Choroid plexus epithelial cell (primary cell): ENCODE measurements around the gene USP34.
"Not testable (repeated sequence)": the region's sequence is repeated elsewhere in the genome, so short reads cannot be mapped to it uniquely, and the experiment has no call there.

ENCODE experiments used
- DNase-seq: peaks from one replicate; pipeline ENCODE4 v3.0.0-alpha.2; 2010; ENCODE audit warnings: low read depth
- H3K4me3 ChIP-seq: 2 replicates; pipeline ENCODE4 v1.5.1; 2011; ENCODE audit warnings: low read depth, mild to moderate bottlenecking, control low read depth, low read length, moderate library complexity
- TF ChIP-seq, protein P1 (sequence below): conservative IDR thresholded peaks from 2 replicates; pipeline ENCODE4 v1.5.1; 2011; ENCODE audit warnings: low read depth, mild to moderate bottlenecking, control low read depth, inconsistent platforms, low read length, moderate library complexity

Gene USP34

DNA sequence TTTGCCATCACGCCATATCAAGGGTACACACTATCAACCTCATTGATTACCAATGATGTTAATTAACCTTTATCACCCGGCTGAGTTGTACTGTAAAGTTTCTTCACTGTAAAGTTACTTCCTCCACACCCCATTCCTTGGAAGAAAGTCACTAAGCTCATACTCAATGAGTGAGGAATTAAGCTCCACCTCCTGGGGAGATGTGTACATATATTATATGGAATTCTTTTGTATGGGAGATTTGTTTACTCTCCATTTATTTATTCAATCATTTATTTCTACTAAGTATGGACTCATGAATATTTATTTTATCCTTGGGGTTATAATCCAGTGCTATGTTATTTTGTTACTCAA, 252.1 kb downstream of the USP34 start:
- TF ChIP-seq, protein P1, sequence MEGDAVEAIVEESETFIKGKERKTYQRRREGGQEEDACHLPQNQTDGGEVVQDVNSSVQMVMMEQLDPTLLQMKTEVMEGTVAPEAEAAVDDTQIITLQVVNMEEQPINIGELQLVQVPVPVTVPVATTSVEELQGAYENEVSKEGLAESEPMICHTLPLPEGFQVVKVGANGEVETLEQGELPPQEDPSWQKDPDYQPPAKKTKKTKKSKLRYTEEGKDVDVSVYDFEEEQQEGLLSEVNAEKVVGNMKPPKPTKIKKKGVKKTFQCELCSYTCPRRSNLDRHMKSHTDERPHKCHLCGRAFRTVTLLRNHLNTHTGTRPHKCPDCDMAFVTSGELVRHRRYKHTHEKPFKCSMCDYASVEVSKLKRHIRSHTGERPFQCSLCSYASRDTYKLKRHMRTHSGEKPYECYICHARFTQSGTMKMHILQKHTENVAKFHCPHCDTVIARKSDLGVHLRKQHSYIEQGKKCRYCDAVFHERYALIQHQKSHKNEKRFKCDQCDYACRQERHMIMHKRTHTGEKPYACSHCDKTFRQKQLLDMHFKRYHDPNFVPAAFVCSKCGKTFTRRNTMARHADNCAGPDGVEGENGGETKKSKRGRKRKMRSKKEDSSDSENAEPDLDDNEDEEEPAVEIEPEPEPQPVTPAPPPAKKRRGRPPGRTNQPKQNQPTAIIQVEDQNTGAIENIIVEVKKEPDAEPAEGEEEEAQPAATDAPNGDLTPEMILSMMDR = no peak

DNA sequence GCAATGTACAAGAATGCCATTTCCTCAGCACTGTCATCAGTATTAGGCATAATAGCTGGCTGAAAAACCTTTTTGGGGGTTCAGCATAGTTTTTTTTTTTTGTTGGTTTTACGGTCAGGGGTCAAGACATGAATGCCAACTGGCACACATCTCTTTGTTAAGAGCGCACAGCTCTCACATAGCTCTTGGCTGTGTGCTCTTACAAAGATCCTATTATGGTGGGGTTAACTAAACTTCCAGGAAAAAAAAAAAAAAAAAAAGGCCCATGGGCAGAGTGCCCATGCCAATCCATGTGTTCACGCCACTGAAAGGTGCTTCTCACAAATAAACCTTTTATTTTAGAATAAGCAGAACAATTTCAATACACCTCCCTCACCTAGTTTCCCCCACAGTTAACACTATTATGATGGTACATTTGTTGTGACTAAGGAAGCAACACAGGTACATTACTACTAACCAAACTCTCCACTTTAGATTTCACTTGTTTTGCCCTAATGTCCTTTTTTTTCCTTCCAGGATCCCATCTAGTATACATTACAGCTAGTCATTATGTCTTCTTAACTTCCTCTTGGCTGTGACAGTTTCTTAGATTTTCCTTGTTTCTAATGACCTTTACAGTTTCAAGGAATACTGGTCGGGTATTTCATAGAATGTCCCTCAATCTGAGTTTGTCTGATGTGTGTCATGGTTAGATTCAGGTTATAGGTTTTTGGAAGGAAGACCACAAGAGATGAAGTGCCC, 252.6 kb downstream of the USP34 start:
- no peak for DNase-seq
- TF ChIP-seq, protein P1 = no peak
- no peak overlapping the region for H3K4me3 ChIP-seq

More for the DNA sequence above, 252.1 kb downstream of the USP34 start:
- DNase-seq = no peak
- H3K4me3 ChIP-seq = no peak overlapping the region

DNA sequence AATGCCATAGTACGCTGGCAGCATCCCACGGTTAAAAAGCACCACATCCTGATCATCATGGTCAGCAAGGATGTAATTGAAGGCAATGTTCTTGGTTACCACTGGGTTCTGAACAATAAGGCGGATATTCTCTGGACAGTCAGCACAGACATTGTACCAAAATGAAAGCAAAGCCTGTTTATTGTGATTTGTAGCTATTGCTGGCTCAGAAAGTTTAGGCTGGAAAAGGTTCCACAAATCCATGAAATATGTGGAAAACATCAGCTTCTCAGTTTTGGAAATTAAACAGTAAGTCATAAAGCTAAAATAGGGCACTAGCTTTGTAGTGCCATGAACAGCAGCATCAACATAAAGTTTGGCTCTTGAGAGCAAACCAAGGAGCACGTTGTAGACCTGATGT, 256.7 kb downstream of the USP34 start:
- TF ChIP-seq, protein P1 = no peak
- no peak for DNase-seq

DNA sequence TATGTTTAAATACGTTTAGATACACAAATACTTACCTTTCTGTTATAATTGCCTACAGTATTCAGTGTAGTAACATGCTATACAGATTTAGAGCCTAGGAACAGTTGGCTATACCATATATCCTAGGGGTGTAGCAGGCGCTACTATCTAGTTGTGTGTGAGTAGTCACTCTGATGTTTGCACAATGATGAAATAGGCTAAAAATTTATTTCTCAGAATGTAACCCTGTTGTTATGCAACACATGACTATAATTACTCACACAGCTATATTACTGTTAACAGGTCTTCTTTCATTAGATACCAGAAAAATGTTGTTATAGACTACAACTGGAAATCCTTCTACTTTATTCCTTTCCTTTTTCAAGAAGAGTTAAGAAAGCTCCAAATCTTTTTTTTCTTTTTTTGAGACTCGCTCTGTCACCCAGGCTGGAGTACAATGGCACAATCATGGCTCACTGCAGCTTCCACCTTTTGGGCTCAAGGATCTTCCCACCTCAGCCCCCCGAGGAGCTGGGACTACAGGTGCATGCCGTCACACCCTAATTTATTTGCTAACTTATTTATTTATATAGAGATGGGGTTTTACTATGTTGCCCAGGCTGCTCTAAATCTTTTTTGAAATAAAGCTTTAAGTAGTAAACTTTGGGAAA, 260.4 kb downstream of the USP34 start:
- DNase-seq = peak; percentile 88
- no peak overlapping the region for H3K4me3 ChIP-seq
- TF ChIP-seq, protein P1 = no peak

More for the DNA sequence above, 256.7 kb downstream of the USP34 start:
- H3K4me3 ChIP-seq = no peak overlapping the region

DNA sequence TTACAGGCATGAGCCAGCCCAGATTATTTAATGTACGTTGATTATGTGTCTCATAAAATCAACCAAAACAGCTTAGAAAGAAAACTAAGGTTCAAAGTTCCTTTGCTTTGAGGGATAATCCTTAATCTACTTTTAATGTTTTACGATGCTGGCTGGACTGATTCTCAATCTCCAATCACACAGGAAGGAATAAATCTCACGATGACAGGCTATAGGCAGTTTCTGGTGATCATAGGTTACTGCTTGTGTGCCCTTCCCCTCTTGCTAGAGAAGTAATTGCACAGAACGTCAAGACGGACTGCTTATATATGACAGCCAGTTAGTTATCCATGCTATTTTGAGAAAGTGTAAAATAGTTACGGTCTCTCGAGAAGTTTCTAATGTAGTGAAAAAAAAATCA, 265.8 kb downstream of the USP34 start:
- TF ChIP-seq, protein P1 = no peak
- no peak overlapping the region for H3K4me3 ChIP-seq

DNA sequence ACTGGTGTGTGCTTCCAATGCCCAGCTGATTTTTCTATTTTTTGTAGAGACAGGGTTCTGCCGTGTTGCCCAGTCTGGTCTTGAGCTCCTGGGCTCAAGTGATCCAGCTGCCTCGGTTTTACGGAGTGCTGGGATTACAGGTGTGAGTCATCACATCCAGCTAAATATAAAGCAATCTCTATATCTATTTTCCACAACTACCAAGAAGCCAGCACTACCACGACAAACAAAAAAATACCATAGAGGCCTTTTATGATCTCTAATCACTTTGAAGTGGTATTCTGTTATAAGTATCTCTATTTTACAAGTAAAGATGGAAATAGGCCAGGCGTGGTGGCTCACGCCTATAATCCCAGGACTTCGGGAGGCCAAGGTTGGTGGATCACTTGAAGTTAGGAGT, 274.2 kb downstream of the USP34 start:
- TF ChIP-seq, protein P1 = no peak
- H3K4me3 ChIP-seq = no peak overlapping the region
- no peak for DNase-seq

More for the DNA sequence above, 265.8 kb downstream of the USP34 start:
- no peak for DNase-seq

DNA sequence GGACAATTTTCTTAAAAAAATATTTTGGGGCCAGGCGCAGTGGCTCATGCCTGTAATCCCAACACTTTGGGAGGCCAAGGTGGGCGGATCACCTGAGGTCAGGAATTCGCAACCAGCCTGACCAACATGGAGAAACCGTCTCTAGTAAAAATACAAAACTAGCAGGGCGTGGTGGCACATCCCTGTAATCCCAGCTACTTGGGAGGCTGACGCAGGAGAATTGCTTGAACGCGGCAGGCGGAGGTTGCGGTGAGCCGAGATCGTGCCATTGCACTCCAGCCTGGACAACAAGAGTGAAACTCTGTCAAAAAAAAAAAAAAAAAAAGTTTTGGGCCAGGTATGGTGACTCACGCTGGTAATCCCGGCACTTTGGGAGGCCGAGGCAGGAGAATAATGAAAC, 276.2 kb downstream of the USP34 start:
- not testable (repeated sequence) for H3K4me3 ChIP-seq, DNase-seq
